DND-41 (cell line): ENCODE measurements around the gene PRKCA.

Experiments
- CTCF ChIP-seq: IDR thresholded peaks from 2 replicates; pipeline ENCODE4 v1.5.1; 2012; ENCODE audit warnings: borderline replicate concordance, low read length, moderate library complexity, mild to moderate bottlenecking; ENCODE audit not compliant: poor library complexity, severe bottlenecking; ENCODE audit errors: extremely low read depth
- EZH2 ChIP-seq: IDR thresholded peaks from 3 replicates; pipeline ENCODE4 v1.6.1; 2012; ENCODE audit warnings: borderline replicate concordance, low read depth, mild to moderate bottlenecking, moderate library complexity, low read length, inconsistent platforms; ENCODE audit not compliant: severe bottlenecking

GRCh38 chr17:66351701-66352100 lies 49.3 kb downstream of the PRKCA start:
- TF ChIP-seq CTCF: no peak
- no peak for TF ChIP-seq EZH2
